Activated naive CD4-positive, alpha-beta T cell treated with anti-CD3 and anti-CD28 coated beads, Interleukin-2, amount 50 U/mL, for 72 hours (primary cell): ENCODE measurements around the gene TIGD3. TPM values are rescaled to one million over a fixed set of nuclear protein-coding genes. Genes with fewer than 3 reads are reported as not detected.
A peak's percentile ranks its signal among the peaks of the same experiment; 100 is the strongest.

Source experiments
- ATAC-seq, 2 donors: fragments of 150-1000 bp; cut with Tn5 transposase; 2 replicates each; pipeline ENCODE4 v1.10.0; 2021; ENCODE audit warnings: mild to moderate bottlenecking in 2 of 2, moderate library complexity in 2 of 2
- DNase-seq, 2 donors: peaks; one replicate each; pipeline ENCODE4 v3.0.0; 2021 to 2022; ENCODE audit warnings: low spot score in 2 of 2
- H3K27ac Mint-ChIP-seq, 2 donors: one replicate each; pipeline ENCODE4 v1.8.0; 2022; ENCODE audit warnings: mild to moderate bottlenecking in 2 of 2, mixed read lengths in 2 of 2
- H3K36me3 Mint-ChIP-seq, 2 donors: one replicate each; pipeline ENCODE4 v1.8.0; 2022; ENCODE audit warnings: mixed read lengths in 2 of 2
- H3K9me3 Mint-ChIP-seq, 2 donors: one replicate each; pipeline ENCODE4 v1.8.0; 2022; ENCODE audit warnings: mixed read lengths in 2 of 2
- total RNA-seq, 2 donors: library from RNA; stranded (reverse); gene quantifications; one replicate each; pipeline ENCODE4 v1.2.3, GENCODE V29; 2022

TIGD3 gene
- total RNA-seq: 1 to 10 TPM in 1 of 2 donors, under 1 TPM in 1; 0.76 to 4.0 TPM

GRCh38 chr11:65354265-65355012 is at the start of gene TIGD3:
Gene TIGD3, plus strand, starts transcription at chr11:65354751. Its CDS starts 1,058 bp downstream, at chr11:65355809.
- peak; percentile 93 to 97 for DNase-seq
- peak; percentile 96 to 98 for ATAC-seq
- Mint-ChIP-seq H3K36me3 (peaks cover 0 to 10% of the 10 kb centered on the region in 2 donors), H3K9me3 (no peaks in the 10 kb centered on the region), H3K27ac (peak within 1 kb of the TSS; percentile 79 to 83)

- Mint-ChIP-seq H3K9me3 (no peaks in the 10 kb centered on the region), H3K27ac (no peak overlapping the region), H3K36me3 (peaks cover 0 to 6% of the 10 kb centered on the region in 2 donors)
- DNase-seq (no peak), ATAC-seq (no peak)
Measured at GRCh38 chr11:65305501-65306268, 48.9 kb upstream of the TIGD3 start.

- ATAC-seq: no peak
- H3K27ac Mint-ChIP-seq: peak overlapping the region in 1 of 2 donors; percentile 70
Measured at GRCh38 chr11:65307298-65308229, 47.0 kb upstream of the TIGD3 start.

GRCh38 chr11:65308281-65308891 is 46.2 kb upstream of the TIGD3 start:
- H3K9me3 Mint-ChIP-seq: no peaks in the 10 kb centered on the region
- H3K36me3 Mint-ChIP-seq: peaks cover 0 to 6% of the 10 kb centered on the region in 2 donors
- DNase-seq (no peak), ATAC-seq (no peak)
- peak overlapping the region in 1 of 2 donors; percentile 70 for H3K27ac Mint-ChIP-seq

More at GRCh38 chr11:65307298-65308229, 47.0 kb upstream of the TIGD3 start:
- Mint-ChIP-seq H3K9me3 (no peaks in the 10 kb centered on the region), H3K36me3 (peaks cover 0 to 6% of the 10 kb centered on the region in 2 donors)
- DNase-seq: no peak

DNA sequence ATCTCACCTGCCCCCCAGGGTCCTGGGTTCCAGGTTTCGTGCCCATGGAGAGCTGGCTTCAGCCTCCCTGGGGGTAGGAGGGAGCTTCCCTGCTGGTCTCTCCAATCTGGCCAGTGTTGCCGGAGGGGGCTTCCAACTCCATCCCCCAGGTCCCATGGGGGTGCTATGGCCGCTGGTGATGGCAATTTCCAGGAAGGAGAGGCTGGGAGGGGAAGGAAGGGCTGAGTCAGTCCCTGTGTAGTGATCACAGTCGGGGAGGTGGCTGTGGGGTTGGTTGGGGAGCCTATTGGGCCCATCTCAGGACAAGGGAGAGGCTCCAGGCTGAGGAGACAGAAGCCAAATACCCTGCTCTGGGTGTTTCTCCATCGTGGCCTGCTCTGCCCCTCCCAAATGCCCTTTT is 45.5 kb upstream of the TIGD3 start:
- Mint-ChIP-seq H3K9me3 (no peaks in the 10 kb centered on the region), H3K36me3 (peaks cover 0 to under 1% of the 10 kb centered on the region in 2 donors), H3K27ac (no peak overlapping the region)
- no peak for DNase-seq
- no peak for ATAC-seq

GRCh38 chr11:65310215-65310614 is 44.3 kb upstream of the TIGD3 start:
- Mint-ChIP-seq H3K27ac (no peak overlapping the region), H3K36me3 (no peaks in the 10 kb centered on the region), H3K9me3 (no peaks in the 10 kb centered on the region)
- ATAC-seq: no peak
- no peak for DNase-seq

GRCh38 chr11:65310736-65311135 is 43.8 kb upstream of the TIGD3 start:
- no peak overlapping the region for H3K27ac Mint-ChIP-seq
- no peak for ATAC-seq
- no peaks in the 10 kb centered on the region for H3K9me3 Mint-ChIP-seq
- no peaks in the 10 kb centered on the region for H3K36me3 Mint-ChIP-seq
- DNase-seq: no peak

DNA sequence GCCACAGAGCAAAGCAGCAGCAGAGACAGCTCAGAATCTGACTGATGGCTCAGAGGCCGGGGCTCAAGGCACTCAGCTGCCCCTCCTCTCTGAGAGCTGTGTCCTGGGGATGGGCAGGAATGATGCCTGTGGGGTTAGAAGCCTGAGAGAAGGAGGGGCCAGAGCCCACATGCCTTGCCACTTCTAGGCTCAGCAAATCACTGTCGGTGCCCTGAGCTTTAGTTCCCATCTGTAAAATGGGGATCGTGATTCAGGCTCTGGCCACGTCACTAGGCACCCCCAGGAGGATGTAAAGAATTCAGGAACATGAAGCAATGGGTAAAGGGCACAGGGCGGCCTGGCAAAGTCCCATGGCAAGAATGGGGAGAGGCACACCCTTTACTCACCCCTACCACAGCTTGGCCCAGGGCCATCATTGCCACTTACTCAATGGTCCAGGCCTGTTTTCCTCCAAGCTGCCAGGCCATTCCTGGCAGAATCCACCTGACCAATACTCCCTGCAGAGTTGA is 43.3 kb upstream of the TIGD3 start:
- no peaks in the 10 kb centered on the region for H3K9me3 Mint-ChIP-seq
- H3K27ac Mint-ChIP-seq: no peak overlapping the region
- no peak for ATAC-seq
- no peaks in the 10 kb centered on the region for H3K36me3 Mint-ChIP-seq
- DNase-seq: no peak

GRCh38 chr11:65314501-65315203 is 39.9 kb upstream of the TIGD3 start, which contains the start of gene CDC42EP2:
Gene CDC42EP2, plus strand, starts transcription at chr11:65314866. Its CDS starts 6,033 bp downstream, at chr11:65320899.
- H3K36me3 Mint-ChIP-seq: no peaks in the 10 kb centered on the region
- peak; percentile 75 to 77 for DNase-seq
- H3K27ac Mint-ChIP-seq: no peak within 1 kb of the TSS
- ATAC-seq: peak; percentile 91 to 92
- no peaks in the 10 kb centered on the region for H3K9me3 Mint-ChIP-seq

DNA sequence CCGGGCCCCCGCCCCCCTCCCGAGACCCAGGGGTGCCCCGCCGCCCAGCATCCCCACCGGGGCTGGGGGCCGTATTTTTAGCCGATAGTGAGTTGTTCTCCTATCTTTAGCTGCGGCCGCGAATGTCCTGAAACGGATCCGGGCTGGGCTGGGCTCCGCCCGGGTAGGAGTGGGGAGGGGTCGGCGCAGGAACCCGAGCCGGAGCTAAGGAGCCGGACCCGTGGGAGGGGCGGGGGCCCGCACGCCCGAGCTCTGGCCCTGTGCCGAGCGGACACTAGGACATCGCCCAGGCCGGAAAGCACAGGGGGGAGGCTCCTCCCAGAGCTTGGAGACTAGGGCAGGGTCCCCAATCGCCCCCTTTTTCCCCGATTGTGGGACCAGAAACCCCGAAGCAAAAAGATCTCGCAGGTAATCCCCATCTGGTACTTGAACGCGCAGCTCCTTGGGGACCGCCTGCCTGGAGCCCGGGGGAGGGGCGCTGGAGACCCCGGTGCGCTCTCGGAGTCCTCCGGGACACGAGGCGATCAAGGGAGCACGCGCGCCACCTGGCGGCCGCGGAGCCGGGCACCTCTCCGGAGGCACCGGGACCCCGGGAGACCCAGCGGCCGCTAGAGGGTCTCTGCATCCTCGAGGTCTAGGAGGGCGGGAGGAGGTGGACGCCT is 39.2 kb upstream of the TIGD3 start:
- peak; percentile 71 to 79 for ATAC-seq
- Mint-ChIP-seq H3K36me3 (no peaks in the 10 kb centered on the region), H3K27ac (no peak overlapping the region), H3K9me3 (no peaks in the 10 kb centered on the region)
- peak; percentile 82 to 91 for DNase-seq

DNA sequence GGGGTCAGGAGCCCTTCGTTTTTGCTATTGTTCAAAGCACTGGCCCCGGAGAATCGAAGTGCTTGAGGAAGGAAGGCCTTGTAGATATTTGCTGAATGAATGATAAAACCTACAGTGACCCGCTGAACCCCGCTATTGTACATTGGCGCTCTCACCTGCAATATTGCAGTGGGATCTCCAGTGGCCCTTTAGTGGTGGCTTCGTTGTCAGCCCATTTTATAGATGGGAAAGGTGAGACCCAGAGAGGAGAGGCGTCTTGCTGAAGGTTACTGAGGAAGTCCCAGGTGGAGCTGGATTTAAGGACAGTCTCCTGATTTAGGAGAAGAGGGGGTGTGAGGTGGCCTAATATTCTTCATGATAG is 38.7 kb upstream of the TIGD3 start:
- Mint-ChIP-seq H3K27ac (no peak overlapping the region), H3K9me3 (no peaks in the 10 kb centered on the region), H3K36me3 (no peaks in the 10 kb centered on the region)
- no peak for DNase-seq
- ATAC-seq: no peak

GRCh38 chr11:65316227-65317024 is 38.1 kb upstream of the TIGD3 start:
- DNase-seq (no peak), ATAC-seq (no peak)
- no peaks in the 10 kb centered on the region for H3K9me3 Mint-ChIP-seq
- H3K36me3 Mint-ChIP-seq: no peaks in the 10 kb centered on the region
- H3K27ac Mint-ChIP-seq: no peak overlapping the region

DNA sequence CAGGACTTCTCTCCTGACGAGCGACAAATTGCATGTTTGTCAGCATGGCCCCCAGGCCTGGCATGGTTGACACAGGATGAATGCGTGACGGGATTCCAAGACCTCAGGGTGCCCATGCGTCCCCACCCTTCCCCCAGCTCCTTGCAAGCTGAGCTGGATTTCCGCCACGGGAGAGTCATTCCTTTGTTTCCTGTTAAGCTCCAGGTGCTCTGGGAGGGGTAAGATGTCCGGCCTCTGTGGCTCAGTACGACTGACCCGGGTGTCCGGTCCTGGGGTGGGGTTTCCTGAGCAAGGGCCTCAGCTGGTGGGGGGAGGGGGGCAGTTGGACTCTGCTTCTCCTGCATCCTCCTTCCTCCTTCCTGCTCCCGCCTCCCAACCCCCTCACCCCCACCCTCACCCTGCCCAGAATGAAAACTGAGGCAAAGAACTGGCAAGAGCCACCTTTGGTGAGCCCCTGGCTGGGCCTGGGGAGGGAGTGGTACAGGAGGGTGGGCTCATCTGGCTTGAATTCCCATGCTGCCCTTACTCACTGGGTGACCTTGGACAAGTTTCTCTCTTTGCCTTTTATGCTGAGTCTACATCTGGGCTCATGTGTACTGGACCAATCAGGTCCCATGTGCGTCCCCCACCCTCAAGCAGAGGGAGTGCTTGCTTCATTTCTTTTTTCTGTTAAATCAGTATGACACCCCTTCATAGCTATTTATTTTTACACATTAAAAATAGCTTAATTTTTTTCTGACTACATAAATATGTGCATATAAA is 37.3 kb upstream of the TIGD3 start:
- H3K27ac Mint-ChIP-seq: no peak overlapping the region
- H3K9me3 Mint-ChIP-seq: no peaks in the 10 kb centered on the region
- ATAC-seq (no peak), DNase-seq (no peak)
- no peaks in the 10 kb centered on the region for H3K36me3 Mint-ChIP-seq
